PC-9 (cell line): ENCODE results near the gene GFPT2. TPM values are rescaled to one million over a fixed set of nuclear protein-coding genes. Genes with fewer than 3 reads are reported as not detected.

ENCODE experiments used
- BruUV-seq: library from RNA; stranded (reverse); fragments of 400-500 nt; replicated peaks from 2 replicates; lab custom pipeline; 2021; lab: Mats Ljungman, UMichigan
- CTCF ChIA-PET: fragments of 300-600 bp; sonication (Branson Sonifier 250); formaldehyde crosslinking; loops from one replicate; lab custom pipeline; 2022; ENCODE audit warnings: antibody characterized with exemption; lab: Charles Lee
- POLR2A ChIA-PET: fragments of 300-600 bp; sonication (Branson Sonifier 250); formaldehyde crosslinking; loops from one replicate; lab custom pipeline; 2022; ENCODE audit warnings: antibody characterized with exemption; ENCODE audit not compliant: unreplicated experiment; lab: Charles Lee
- DNase-seq, 2 experiments: peaks; one replicate each; pipeline versions ENCODE4 v3.0.0 to v3.0.0-alpha.2; 2015 to 2022; ENCODE audit warnings: mixed read lengths in 1 of 2
- H2AFZ ChIP-seq: fragments of 200-600 bp; sonication (generic); 2 replicates; pipeline ENCODE4 v1.8.1; 2017; ENCODE audit warnings: antibody characterized with exemption
- H3F3A ChIP-seq: fragments of 200-600 bp; sonication (generic); 2 replicates; pipeline ENCODE4 v1.8.1; 2017; ENCODE audit warnings: antibody characterized with exemption, mild to moderate bottlenecking, low read depth; ENCODE audit not compliant: insufficient read depth
- H3K27ac ChIP-seq: fragments of 200-600 bp; sonication (generic); 2 replicates; pipeline ENCODE4 v1.6.1; 2016; ENCODE audit warnings: mixed run types
- H3K27me3 ChIP-seq: fragments of 200-600 bp; sonication (generic); 2 replicates; pipeline ENCODE4 v1.6.1; 2016; ENCODE audit warnings: low read depth, mixed run types; ENCODE audit not compliant: insufficient read depth
- H3K36me3 ChIP-seq: fragments of 200-600 bp; sonication (generic); 2 replicates; pipeline ENCODE4 v1.6.1; 2016; ENCODE audit warnings: low read depth, mixed run types
- H3K4me1 ChIP-seq: fragments of 200-600 bp; sonication (generic); replicated peaks from 2 replicates; pipeline ENCODE4 v1.6.1; 2016; ENCODE audit warnings: mixed run types; ENCODE audit not compliant: insufficient read depth
- H3K4me2 ChIP-seq: fragments of 200-600 bp; sonication (generic); 2 replicates; pipeline ENCODE4 v1.6.1; 2017; ENCODE audit warnings: mixed run types
- H3K4me3 ChIP-seq: fragments of 200-600 bp; sonication (generic); 2 replicates; pipeline ENCODE4 v1.6.1; 2016; ENCODE audit warnings: mixed run types
- H3K79me2 ChIP-seq: fragments of 200-600 bp; sonication (generic); 2 replicates; pipeline ENCODE4 v1.6.1; 2017; ENCODE audit warnings: low read depth, mixed run types
- H3K9me2 ChIP-seq: fragments of 200-600 bp; sonication (generic); 2 replicates; pipeline ENCODE4 v1.8.1; 2017; ENCODE audit warnings: mild to moderate bottlenecking; ENCODE audit not compliant: insufficient read depth
- H3K9me3 ChIP-seq: fragments of 200-600 bp; sonication (generic); 2 replicates; pipeline ENCODE4 v1.8.1; 2016; ENCODE audit warnings: low read depth; ENCODE audit not compliant: insufficient read depth
- H4K20me1 ChIP-seq: fragments of 200-600 bp; sonication (generic); 2 replicates; pipeline ENCODE4 v1.8.1; 2017; ENCODE audit not compliant: insufficient read depth
- CTCF ChIP-seq: fragments of 200-600 bp; sonication (generic); conservative IDR thresholded peaks from 2 replicates; pipeline ENCODE4 v1.6.1; 2017; ENCODE audit warnings: mixed run types, antibody characterized with exemption, mild to moderate bottlenecking, moderate library complexity
- EZH2 ChIP-seq: fragments of 200-600 bp; sonication (generic); IDR thresholded peaks from 2 replicates; pipeline ENCODE4 v1.8.0; 2017; ENCODE audit warnings: antibody characterized with exemption, low read depth
- intact Hi-C: fragments of 100-400 bp; cut with micrococcal nuclease; formaldehyde crosslinking; loops from one replicate; pipeline ENCODE4 v1.10.0; 2022; ENCODE audit not compliant: unreplicated experiment
- total RNA-seq: library from RNA; stranded (reverse); gene quantifications from 2 replicates; pipeline ENCODE4 v1.2.3, GENCODE V29; 2021

The GFPT2 gene
- total RNA-seq, 1 experiment from 2014 or later = 22.5 TPM

- Histone ChIP-seq H3K27ac (peak overlapping the region; percentile 90), H3K36me3 (no peaks in the 10 kb centered on the region), H3K4me3 (peak overlapping the region; percentile 8; the same call in 1 of the 2 replicates), H3K27me3 (no peaks in the 10 kb centered on the region), H4K20me1 (no peaks in the 10 kb centered on the region), H3F3A (peaks cover 47% of the 10 kb centered on the region), H2AFZ (peak overlapping the region; percentile 5; the same call in 1 of the 2 replicates), H3K4me1 (peaks cover 66% of the 10 kb centered on the region), H3K79me2 (peaks cover 7% of the 10 kb centered on the region; the same call in 1 of the 2 replicates), H3K4me2 (peak overlapping the region; percentile 77), H3K9me3 (no peaks in the 10 kb centered on the region), H3K9me2 (no peaks in the 10 kb centered on the region)
- DNase-seq = no peak
- ChIA-PET CTCF (interaction anchor here (0.6 to 1.0 kb wide), 3 partner anchors 12 to 140 kb away, joined by 3 to 5 read pairs (median 5); no protein-coding TSS in a partner anchor), POLR2A (interaction anchor here (0.5 to 0.6 kb wide), 4 partner anchors 21 to 276 kb away, joined by 4 to 6 read pairs (median 6); partner anchors contain the start of gene GFPT2)
- no peak for TF ChIP-seq CTCF
- no TSS peak for BruUV-seq
- intact Hi-C loops = loop anchor here (2.0 kb wide), 1 partner anchor 17 kb away; no protein-coding TSS in a partner anchor
These were observed 21.5 kb downstream of the GFPT2 start for GRCh38 chr5:180331647-180331950.

GRCh38 chr5:180330810-180331646 lies 22.1 kb downstream of the GFPT2 start:
- POLR2A ChIA-PET = interaction anchor here (0.5 to 0.6 kb wide), 3 partner anchors 22 to 277 kb away, joined by 4 to 6 read pairs (median 6); partner anchors contain the start of gene GFPT2

More at GRCh38 chr5:180330810-180331646, 22.1 kb downstream of the GFPT2 start:
- BruUV-seq = TSS peak; percentile 91
- intact Hi-C loops = loop anchor here (1.0 to 2.0 kb wide), 3 partner anchors 16 to 136 kb away; no protein-coding TSS in a partner anchor
- H4K20me1 ChIP-seq = no peaks in the 10 kb centered on the region
- no peaks in the 10 kb centered on the region for H3K9me3 ChIP-seq
- H3K9me2 ChIP-seq = no peaks in the 10 kb centered on the region
- CTCF ChIA-PET = interaction anchor here (0.6 to 1.1 kb wide), 5 partner anchors 12 to 140 kb away, joined by 3 to 5 read pairs (median 4); no protein-coding TSS in a partner anchor
- peak; percentile 89 to 98 for DNase-seq
- peaks cover 47% of the 10 kb centered on the region for H3F3A ChIP-seq
- peak overlapping the region; percentile 90 for H3K27ac ChIP-seq
- TF ChIP-seq EZH2 = no peak
- no peak for TF ChIP-seq CTCF
- H3K4me3 ChIP-seq = peak overlapping the region; percentile 38; the same call in 1 of the 2 replicates
- H3K79me2 ChIP-seq = peaks cover 7% of the 10 kb centered on the region; the same call in 1 of the 2 replicates
- H3K27me3 ChIP-seq = no peaks in the 10 kb centered on the region
- H3K36me3 ChIP-seq = no peaks in the 10 kb centered on the region
- H3K4me2 ChIP-seq = peak overlapping the region; percentile 77
- H2AFZ ChIP-seq = peak overlapping the region; percentile 5; the same call in 1 of the 2 replicates
- peaks cover 66% of the 10 kb centered on the region for H3K4me1 ChIP-seq
